Activated T-cell treated with anti-CD3 and anti-CD28 coated beads, Interleukin-2, amount 50 U/mL, for 48 hours (primary cell): ENCODE measurements around the gene DUSP23.

ENCODE experiments used
- DNase-seq, 2 experiments: peaks; one replicate each; pipeline ENCODE4 v3.0.0-alpha.2; 2020

DUSP23 gene

GRCh38 chr1:159829273-159829634 is 48.5 kb downstream of the DUSP23 start:
- no peak for DNase-seq

- no peak for DNase-seq
These were observed 49.2 kb downstream of the DUSP23 start for GRCh38 chr1:159829822-159830465.

- DNase-seq, result no peak
These were observed 50.0 kb downstream of the DUSP23 start for GRCh38 chr1:159830722-159831121.

- no peak for DNase-seq
These were observed 50.8 kb downstream of the DUSP23 start for GRCh38 chr1:159831412-159832141.
